Colonic mucosa (tissue), 4 donors: ENCODE results near the gene PTBP3. TPM values are rescaled to one million over a fixed set of nuclear protein-coding genes. Genes with fewer than 3 reads are reported as not detected.

Experiments used
- DNase-seq: peaks from one replicate; pipeline ENCODE4 v3.0.0-alpha.2; 2020
- H3K27ac ChIP-seq: fragments of 200-600 bp; one replicate; pipeline ENCODE4 v1.8.0; 2021
- H3K27me3 ChIP-seq: fragments of 200-600 bp; one replicate; pipeline ENCODE4 v1.8.0; 2021
- H3K36me3 ChIP-seq: fragments of 200-600 bp; one replicate; pipeline ENCODE4 v1.8.0; 2021
- H3K4me1 ChIP-seq: fragments of 200-600 bp; one replicate; pipeline ENCODE4 v1.8.0; 2021; ENCODE audit warnings: mild to moderate bottlenecking
- H3K4me3 ChIP-seq: fragments of 200-600 bp; one replicate; pipeline ENCODE4 v1.8.0; 2021
- H3K9ac ChIP-seq, 2 donors: one replicate each; pipeline ENCODE4 v1.7.0; 2013; ENCODE audit warnings: control low read depth in 2 of 2, low read depth in 2 of 2, low read length in 2 of 2
- H3K9me3 ChIP-seq: fragments of 200-600 bp; one replicate; pipeline ENCODE4 v1.8.0; 2021
- intact Hi-C: fragments of 100-400 bp; cut with DNase I; formaldehyde crosslinking; loops from one replicate; pipeline ENCODE4 v1.14.1; 2022
- total RNA-seq, 2 donors: library from RNA; stranded (reverse); fragmentation: NEBNext Ultra II Directional in 1 of 2; extraction: Animal tissue kit (Norgen Biotek cat#: 25700) in 1 of 2; gene quantifications; one replicate each; pipeline ENCODE4 v1.2.1, GENCODE V29; 2021
- TF ChIP-seq, protein P1 (sequence below): fragments of 200-600 bp; IDR thresholded peaks from one replicate; pipeline ENCODE4 v1.8.0; 2022; ENCODE audit warnings: antibody characterized with exemption, mild to moderate bottlenecking
- donor health status: healthy.
- donor health status: DM: no; HTN: no; CAD: no.
- donor health status: DM: no; HTN: no; CAD: no.

Gene PTBP3, protein sequence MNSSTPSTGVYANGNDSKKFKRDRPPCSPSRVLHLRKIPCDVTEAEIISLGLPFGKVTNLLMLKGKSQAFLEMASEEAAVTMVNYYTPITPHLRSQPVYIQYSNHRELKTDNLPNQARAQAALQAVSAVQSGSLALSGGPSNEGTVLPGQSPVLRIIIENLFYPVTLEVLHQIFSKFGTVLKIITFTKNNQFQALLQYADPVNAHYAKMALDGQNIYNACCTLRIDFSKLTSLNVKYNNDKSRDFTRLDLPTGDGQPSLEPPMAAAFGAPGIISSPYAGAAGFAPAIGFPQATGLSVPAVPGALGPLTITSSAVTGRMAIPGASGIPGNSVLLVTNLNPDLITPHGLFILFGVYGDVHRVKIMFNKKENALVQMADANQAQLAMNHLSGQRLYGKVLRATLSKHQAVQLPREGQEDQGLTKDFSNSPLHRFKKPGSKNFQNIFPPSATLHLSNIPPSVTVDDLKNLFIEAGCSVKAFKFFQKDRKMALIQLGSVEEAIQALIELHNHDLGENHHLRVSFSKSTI
- total RNA-seq: 100 to 1,000 TPM; 137 to 168 TPM

DNA sequence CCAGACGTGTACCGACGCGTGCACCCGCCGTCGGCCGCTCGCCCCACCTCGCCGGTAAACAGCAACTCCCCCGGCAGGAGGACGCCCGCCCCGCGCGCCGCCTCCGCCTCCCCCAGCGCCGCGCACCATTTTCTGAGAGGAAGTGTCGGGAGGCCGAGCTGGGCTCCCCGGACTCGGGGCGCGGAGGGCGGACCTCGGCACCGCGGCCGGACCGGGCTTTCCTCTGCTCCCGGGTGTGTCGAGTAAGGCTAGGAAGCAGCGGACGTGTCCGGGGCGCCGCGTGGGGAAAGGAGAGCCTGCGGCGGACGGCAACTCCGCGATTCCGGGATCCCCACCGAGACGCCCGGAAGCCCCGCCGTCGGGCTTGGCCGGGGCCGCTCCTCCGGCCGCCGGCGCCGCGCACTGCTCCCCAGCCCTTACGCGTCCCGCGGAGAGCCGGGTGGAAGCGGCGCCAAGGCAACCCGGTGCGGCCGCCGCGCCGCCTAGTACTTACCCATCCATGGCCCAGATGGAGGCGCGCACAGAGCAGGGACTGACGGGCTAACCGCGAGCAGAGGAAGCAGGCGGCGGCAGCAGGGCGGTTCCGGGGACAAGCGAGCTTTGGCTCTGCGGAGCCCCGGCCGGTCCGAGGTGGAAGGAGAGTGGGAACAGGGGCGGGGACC is at the start of gene PTBP3:
TSS of gene PTBP3 (minus strand) at position 643 of the 662 bp plus-strand sequence. CDS start 35,754 bp downstream, outside the sequence.
- TF ChIP-seq, protein P1, sequence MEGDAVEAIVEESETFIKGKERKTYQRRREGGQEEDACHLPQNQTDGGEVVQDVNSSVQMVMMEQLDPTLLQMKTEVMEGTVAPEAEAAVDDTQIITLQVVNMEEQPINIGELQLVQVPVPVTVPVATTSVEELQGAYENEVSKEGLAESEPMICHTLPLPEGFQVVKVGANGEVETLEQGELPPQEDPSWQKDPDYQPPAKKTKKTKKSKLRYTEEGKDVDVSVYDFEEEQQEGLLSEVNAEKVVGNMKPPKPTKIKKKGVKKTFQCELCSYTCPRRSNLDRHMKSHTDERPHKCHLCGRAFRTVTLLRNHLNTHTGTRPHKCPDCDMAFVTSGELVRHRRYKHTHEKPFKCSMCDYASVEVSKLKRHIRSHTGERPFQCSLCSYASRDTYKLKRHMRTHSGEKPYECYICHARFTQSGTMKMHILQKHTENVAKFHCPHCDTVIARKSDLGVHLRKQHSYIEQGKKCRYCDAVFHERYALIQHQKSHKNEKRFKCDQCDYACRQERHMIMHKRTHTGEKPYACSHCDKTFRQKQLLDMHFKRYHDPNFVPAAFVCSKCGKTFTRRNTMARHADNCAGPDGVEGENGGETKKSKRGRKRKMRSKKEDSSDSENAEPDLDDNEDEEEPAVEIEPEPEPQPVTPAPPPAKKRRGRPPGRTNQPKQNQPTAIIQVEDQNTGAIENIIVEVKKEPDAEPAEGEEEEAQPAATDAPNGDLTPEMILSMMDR: no peak
- H3K27ac ChIP-seq: peak within 1 kb of the TSS; percentile 100
- H3K9ac ChIP-seq: peak within 1 kb of the TSS; percentile 86 to 100
- peak; percentile 88 for DNase-seq
- no peaks in the 10 kb centered on the region for H3K4me1 ChIP-seq
- H3K9me3 ChIP-seq: no peaks in the 10 kb centered on the region
- intact Hi-C loops: loop anchor here (10.0 kb wide), 1 partner anchor 158 kb away; the partner anchor contains the start of gene SUSD1
- no peaks in the 10 kb centered on the region for H3K27me3 ChIP-seq
- H3K36me3 ChIP-seq: no peaks in the 10 kb centered on the region
- H3K4me3 ChIP-seq: peak within 1 kb of the TSS; percentile 95

DNA sequence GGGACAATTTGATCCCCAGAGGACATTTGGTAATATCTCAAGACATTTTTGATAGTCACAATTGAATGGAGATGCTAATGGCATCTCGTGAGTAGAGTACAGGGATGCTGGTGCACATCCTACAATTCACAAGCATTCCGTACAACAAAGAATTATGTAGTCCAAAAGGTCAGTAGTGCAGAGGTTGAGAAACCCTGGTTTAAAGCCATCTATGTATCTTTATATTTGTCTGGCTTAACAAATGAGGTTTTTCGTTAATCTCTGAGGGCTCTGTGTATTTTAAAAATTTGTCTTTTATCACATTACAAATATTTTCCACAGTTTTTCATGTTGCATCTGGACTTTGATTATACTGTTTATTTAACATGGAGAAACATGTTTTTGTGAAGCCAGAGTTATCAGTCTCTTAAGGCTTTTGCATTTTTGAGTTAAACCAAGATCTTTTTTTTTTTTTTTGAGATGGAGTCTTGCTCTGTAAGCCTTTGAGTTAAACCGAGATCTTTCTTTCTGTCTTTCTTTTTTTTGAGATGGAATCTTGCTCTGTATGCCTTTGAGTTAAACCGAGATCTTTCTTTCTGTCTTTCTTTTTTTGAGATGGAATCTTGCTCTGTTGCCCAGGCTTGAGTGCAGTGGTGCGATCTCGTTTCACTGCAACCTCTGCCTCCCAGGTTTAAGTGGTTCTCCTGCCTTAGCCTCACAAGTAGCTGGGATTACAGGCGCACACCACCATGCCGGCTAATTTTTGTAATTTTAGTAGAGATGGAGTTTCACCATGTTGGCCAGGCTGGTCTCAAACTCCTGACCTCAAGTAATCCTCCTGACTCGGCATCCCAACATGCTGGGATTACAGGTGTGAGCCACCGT is 49.3 kb upstream of the PTBP3 start:
- Histone ChIP-seq H3K9me3 (no peaks in the 10 kb centered on the region), H3K4me1 (no peaks in the 10 kb centered on the region), H3K27me3 (no peaks in the 10 kb centered on the region), H3K36me3 (no peaks in the 10 kb centered on the region), H3K27ac (no peak overlapping the region), H3K4me3 (no peak overlapping the region), H3K9ac (no peak overlapping the region)
- TF ChIP-seq, protein P1: no peak
- no peak for DNase-seq
- intact Hi-C loops: no loop called here

DNA sequence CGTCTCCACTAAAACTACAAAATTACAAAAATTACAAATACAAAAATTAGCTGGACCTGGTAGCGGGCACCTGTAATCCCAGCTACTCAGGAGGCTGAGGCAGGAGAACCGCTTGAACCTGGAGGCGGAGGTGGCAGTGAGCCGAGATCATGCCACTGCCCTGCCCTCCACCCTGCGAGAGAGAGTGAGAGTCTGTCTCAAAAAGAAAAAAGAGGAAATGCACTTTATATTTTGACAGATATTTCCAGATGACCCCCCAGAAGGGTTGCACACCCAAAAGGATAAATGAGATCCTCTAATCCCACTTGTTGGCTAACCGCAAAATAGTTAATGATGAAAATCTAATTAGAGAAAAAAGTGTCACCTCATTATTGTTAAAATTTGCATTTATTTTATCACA is 48.6 kb upstream of the PTBP3 start:
- intact Hi-C loops: no loop called here
- DNase-seq: no peak
- Histone ChIP-seq H3K9me3 (no peaks in the 10 kb centered on the region), H3K9ac (no peak overlapping the region), H3K27me3 (no peaks in the 10 kb centered on the region), H3K27ac (no peak overlapping the region), H3K4me1 (peaks cover 5% of the 10 kb centered on the region), H3K4me3 (no peak overlapping the region), H3K36me3 (no peaks in the 10 kb centered on the region)
- TF ChIP-seq, protein P1: no peak

DNA sequence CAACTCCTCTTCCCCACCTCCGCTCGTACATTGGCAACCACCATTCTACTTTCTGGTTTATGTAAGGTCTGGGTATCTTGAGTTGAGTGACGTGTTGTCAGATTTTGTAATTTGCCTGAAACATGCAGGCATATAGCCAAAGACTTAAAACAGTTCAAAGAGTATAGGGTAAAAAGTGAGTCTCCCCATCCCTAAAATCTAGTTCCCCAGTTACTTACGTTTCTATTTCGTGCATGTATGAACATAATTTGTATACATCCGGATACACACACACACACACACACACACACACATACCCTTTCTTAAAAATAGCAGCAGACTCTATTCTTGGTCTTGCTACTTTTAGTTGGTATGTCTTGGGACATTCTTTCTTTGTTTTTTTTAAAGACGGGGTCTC is 47.4 kb upstream of the PTBP3 start:
- Histone ChIP-seq H3K27ac (peak overlapping the region; percentile 99), H3K9ac (peak overlapping the region; percentile 26 to 94), H3K4me3 (peak overlapping the region; percentile 87), H3K36me3 (no peaks in the 10 kb centered on the region), H3K27me3 (no peaks in the 10 kb centered on the region), H3K4me1 (peaks cover 6% of the 10 kb centered on the region), H3K9me3 (no peaks in the 10 kb centered on the region)
- no peak for DNase-seq
- intact Hi-C loops: no loop called here
- TF ChIP-seq, protein P1: no peak
